CD4-positive, alpha-beta T cell treated with Interferon gamma for 1 hour (primary cell): Measurements from ENCODE around the gene YTHDF1.

ENCODE experiments used
- DNase-seq: peaks from one replicate; pipeline ENCODE4 v3.0.0-alpha.2; 2020

The YTHDF1 gene

DNA sequence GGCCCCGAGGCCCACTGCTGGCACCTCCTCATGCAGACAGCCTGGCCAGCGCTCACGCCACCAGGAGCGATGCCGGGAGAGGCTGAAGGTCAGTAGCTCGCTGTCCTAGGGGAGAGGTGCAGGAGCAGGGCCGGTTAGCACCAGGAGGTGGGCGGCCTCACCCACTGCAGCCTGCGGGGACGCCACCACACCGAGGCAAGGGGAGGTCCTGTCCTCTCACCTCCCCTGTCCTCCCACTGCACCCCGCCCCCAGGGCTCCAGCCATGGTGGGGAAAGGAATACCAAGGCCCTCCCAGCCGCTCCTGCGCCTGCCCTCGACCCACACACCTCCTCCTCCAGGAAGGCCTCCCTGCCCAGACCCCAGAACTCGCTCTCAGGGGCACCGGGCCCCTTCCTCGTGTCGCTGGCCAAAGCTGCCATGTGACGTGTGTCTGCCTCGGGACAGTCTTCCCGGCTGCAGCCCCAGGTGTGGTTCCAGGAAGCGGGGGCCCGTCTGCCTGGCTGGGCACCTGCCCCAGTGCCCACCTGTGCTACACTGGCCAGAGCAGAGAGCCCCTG lies 31.8 kb upstream of the YTHDF1 start:
- no peak for DNase-seq

DNA sequence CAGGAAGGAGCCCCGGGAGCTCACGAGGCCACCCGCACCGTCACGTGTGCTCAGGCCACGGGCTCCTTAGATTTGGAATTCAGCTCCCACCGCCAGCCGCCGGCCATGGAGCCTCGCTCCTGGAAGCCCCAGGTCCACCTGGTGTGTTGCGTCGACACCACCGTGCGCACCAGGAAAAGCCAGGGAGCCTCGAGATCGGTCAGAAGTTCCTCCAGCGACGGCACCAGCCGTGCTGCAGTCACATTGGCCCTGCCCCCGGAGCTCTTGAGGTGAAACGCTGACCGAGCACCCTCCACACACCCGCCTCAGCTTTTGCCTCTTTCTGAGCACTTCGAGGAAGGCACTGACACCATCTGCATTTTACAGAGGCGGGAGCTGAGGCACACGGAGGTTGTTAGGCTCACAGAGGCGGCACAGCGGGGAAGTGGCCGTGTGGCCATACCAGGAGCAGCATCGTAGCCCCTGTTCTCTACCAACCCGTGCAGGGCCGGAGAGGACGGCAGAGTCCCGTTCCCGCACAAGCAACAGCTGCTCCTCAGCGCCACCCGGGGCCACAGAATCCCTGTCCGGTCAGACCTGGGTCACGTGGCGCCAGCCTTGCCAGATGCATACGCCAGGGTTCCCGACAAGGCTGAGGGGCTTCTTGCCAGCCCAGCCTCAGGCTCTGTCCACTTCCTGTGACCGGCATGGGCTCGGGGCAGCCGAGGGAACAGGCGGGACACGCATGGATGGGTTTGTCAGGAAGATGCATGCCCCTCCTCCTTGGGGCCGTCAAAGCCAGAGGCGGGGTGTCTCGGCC lies 30.8 kb upstream of the YTHDF1 start:
- DNase-seq, result no peak

DNA sequence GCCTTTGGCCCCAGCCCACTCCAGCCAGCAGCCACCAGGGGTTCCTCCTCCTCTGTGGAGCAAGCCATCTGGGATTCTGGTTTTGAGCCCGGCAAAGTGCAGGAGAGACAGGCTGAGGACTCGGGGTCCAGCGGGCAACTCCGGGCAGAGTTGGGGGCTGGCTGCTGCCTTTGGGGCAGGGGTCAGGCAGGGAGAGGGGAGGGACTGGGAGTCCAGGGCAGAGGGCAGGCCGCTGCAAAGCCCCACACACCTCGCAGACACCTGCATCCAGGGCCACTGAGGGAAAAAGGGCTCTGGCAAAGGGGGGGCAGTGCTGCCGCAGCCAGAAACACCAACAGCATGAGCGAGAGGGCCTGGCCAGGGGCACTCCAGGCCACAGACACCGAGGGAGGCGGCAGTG lies 28.5 kb upstream of the YTHDF1 start:
- DNase-seq, result no peak

DNA sequence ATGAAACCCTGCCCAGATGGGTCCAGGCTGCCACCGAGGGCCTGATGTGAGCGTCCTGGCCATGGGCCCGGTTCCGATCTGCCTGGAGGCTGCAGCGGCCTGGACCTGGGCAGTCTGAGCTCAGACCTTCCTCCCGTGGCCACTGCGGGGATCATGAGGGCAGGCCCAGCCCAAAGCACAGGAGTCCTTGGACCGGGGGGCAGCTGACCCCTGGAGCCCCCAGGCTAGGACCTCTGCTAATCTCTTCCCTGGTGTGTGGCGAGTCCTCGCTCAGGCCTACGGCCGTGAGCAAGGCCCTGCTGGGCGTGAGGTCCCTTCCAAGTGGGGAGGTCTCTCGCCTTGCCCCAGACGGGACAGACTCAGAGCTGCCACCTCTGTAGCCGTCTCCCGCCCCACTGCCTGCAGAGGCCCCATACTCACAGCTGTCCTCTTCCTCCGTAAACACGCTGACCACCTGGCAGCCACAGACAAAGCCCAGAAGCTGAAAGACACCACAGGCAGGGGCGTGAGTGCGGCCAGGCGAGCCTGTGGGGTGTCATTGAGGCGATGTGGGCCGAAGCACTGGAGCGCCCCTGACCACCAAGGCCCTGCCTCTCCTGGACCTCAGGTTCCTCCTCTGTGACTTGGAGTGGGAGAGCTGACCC lies 27.8 kb upstream of the YTHDF1 start:
- DNase-seq, result no peak

DNA sequence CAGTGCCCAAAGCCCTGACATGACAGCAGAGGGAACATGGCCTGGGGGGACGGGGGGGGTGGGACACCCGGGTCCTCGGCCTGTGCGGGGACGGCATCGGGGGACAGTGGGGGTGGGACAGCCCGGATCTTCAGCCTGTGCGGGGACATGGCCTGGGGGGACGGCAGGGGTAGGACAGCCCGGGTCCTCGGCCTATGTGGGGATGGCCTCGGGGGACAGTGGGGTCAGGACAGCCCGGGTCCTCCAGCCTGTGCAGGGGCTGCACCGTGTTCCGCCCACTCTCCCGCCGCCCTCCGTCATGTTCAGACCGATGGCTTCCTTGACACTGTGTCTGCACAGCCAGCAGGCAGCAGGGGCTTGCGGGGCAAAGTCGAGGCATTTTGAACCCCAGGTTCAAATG lies 26.8 kb upstream of the YTHDF1 start:
- no peak for DNase-seq

DNA sequence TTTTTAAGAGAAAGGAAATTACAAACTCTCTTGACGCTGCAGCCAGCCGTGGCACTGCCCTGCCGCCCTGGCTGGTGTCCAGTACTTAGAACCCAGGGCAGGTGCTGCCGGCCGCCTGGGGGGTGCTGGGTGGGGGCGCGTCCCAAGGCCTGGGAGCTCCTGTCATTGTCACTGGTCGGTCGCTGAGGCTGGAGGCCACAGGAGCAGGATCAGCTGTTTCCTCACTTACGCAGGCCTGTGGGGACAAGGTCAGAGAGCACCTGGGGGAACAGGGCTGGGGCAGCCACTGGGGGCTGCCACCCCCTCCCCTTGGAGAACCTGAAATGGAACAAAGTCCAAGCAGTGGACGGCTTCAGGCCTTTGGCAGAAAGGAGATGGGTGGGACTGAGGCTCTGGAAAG lies 25.3 kb upstream of the YTHDF1 start:
- no peak for DNase-seq

DNA sequence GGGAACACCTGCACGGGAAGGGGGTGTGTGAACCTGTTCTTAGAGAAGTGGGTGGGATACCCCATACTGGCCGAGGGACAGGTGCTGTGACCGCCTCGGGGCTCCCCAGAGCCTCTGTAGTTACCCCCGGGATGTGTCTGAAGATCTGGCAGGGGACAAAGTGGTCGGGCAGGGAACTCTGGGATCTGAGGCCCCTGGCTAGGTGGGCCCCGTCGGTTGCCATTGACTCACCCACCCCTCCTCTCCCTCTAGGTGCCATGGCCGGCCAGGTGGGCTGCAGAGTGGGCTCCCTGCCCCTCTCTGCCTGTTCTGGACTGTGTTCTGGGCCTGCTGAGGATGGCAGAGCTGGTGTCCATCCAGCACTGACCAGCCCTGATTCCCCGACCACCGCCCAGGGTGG lies 24.1 kb upstream of the YTHDF1 start:
- no peak for DNase-seq

DNA sequence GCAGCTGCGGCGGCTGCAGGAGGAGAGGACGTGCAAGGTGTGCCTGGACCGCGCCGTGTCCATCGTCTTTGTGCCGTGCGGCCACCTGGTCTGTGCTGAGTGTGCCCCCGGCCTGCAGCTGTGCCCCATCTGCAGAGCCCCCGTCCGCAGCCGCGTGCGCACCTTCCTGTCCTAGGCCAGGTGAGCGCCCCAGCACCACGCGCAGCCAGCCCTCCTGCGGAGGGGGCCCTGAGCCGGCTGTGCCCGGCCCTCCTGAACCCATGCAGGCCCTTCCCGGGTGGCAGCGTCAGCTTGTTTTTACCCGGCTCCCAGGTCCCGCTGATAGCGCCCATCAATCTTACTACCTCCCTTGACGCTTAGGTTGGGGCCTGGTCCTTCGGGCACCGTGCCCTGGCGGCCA lies 23.5 kb upstream of the YTHDF1 start:
- no peak for DNase-seq

DNA sequence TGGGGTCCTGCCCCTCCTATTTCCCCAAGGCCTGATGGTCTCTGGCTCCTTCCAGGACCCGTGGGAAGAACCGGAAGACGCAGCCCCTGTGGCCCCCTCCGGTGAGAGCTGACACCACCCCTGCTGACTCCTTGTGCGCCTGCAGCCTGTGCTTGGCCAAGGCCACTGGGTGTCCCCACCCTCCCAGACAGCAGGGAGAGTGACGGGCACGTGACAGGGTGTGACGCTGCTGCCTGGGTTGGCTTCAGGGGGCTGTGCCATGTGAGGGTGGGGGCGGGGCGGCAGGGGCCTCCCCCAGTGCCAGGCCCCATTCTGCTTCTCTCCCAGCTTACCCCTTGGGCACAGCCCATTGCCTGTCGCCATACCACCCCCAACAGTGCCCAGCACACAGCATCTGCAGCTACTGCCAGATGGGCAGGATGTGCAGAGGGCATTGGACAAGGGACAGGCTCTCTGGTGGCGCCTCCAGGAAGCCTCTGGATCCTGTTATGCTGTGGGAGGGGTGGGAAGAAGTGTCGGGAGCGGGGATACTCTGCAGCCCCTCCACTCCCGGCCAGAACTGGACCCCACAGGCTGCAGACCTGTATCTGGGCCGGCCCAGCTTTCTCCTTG lies 22.7 kb upstream of the YTHDF1 start:
- no peak for DNase-seq

DNA sequence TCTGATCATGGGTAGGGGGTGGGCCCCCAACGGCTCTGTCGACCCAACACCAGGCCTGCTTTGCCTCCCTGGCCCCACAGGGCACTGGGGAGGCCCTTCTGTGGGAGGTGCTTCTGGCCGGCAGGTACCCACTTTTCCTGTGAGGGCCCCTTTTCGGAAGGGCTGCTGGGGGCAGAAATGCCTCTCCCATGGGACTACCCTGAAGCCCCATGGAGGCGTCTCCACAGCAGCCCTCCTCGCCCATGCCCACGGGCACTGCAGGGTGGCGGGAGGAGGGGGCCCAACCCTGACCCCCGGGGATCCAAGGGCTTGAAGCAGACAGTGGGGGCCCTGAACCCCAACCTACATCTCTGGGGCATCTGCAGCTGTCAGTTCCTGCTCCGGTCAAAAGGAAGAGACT lies 22.1 kb upstream of the YTHDF1 start:
- DNase-seq, result no peak

DNA sequence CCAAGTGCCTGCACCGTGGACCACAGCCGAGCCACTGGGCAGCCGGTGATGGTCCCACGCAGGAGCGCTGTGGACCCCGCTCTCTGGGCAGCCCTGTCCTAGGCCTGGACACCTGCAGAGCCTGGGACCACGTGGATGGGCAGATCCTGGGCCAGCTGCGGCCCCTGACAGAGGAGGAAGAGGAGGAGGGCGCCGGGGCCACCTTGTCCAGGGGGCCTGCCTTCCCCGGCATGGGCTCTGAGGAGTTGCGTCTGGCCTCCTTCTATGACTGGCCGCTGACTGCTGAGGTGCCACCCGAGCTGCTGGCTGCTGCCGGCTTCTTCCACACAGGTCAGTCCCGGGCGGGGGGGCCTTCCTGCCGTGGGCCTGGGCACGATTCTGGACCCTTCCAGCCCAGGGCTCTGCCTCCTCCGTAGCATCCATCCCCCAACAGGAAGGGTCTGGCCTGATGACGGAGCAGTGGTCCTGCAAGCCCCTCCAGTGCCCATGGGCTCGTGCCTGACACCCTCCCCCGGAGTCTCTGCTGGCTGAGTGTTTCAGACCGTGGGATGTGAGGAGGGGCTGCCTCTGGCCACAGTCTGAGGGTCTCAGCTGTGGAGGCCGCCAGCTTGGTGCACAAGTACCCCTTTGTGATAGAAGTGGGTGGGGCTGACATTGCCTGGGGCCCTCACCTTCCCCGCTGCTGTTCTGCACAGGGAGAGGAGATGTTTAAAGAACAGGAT lies 20.3 kb upstream of the YTHDF1 start:
- no peak for DNase-seq

DNA sequence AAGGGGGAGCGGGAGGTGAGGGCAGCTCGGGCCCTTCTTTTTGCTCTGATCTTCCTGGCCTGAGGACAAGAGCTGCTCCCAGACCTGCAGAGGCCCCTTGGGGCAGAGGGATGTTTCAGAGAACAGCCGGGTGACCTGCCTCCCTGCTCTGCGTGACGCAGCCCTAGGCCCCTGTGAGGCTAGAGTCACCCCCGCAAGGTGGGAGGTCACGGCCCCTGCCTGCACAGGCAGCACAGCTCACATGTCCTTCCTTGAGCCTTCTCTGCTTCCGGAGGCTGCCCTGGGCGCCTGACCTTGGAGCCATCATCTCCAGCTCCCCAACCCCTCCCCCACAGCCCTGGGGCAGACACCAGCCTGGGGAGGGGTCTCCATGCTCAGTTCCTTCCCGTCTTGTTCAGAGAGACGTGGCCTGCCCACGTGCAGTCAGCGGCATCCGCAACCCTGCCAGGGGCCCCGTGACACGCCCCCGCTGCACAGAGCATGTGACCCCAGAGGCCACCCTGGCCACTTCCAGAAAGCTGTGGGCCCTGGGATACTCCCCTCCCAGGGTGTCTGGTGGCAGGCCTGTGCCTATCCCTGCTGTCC lies 19.6 kb upstream of the YTHDF1 start, which contains the start of gene BIRC7:
Gene BIRC7 (plus strand): TSS at position 507 of the 585 bp plus-strand sequence. CDS start 192 bp downstream, outside the sequence.
- no peak for DNase-seq

DNA sequence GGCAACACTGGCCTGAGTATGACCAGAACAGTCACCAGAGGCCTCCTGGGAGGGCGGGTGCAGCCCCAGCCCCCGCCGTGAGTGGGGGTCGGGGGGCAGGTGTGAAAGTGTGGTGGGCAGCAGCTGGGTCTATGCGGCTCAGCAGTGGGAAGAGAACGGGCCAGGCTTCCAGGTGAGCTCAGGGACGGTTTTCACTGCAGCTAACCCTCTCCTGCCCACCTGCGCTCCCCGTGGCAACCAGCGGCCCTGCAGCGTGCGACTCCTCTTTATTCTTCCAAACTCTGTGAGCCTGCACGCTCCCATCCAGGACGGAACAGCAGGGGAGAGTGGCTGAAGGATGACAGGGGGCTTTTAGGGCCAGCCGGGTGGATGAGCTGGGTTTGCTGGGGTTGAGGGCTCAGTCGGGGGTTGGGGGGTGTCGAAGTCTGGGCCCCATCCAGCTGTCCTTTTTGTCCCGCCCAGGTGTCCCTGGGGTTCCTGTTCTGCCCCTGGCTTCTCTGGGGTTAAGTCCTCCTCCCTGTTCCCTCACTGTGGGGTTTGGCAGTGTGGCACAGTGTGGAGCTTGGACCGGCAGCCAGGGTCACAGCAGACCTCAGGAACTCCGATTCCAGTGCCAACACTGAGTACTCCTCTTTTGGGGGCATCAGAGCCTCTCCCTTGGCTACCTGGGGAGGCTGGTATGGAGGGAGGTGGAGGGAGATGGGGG lies 18.9 kb upstream of the YTHDF1 start:
- no peak for DNase-seq

DNA sequence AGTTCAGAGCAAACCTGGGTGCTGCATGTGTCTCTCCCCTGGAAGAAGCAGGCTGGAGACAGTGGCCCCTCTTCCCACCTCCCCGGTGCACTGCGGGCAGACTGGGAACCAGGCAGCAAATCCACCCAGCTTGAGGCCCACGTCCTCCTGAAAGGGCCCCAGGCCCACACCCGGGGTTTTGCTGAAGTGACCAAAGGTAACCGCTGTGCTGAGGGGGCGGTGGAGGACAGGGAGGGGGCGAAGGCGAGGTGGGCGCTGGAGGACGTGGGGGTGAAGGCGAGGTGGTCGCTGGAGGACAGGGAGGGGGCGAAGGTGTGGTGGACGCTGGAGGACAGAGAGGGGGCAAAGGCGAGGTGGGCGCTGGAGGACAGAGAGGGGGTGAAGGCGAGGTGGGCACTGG lies 18.0 kb upstream of the YTHDF1 start:
- no peak for DNase-seq

DNA sequence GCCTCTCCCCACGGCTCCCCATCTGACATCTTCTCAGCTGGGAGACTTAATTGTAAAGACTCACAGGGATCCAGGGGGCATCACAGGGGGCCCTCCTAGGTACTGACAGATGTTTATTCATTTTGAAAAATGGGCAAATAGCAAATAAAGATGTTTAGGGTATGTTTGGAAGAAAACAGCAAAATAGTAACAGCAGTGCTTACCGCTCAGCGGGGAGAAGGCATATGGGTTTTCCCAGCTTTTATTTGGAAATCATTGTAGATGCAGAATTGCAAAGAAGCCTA lies 17.1 kb upstream of the YTHDF1 start:
- no peak for DNase-seq

DNA sequence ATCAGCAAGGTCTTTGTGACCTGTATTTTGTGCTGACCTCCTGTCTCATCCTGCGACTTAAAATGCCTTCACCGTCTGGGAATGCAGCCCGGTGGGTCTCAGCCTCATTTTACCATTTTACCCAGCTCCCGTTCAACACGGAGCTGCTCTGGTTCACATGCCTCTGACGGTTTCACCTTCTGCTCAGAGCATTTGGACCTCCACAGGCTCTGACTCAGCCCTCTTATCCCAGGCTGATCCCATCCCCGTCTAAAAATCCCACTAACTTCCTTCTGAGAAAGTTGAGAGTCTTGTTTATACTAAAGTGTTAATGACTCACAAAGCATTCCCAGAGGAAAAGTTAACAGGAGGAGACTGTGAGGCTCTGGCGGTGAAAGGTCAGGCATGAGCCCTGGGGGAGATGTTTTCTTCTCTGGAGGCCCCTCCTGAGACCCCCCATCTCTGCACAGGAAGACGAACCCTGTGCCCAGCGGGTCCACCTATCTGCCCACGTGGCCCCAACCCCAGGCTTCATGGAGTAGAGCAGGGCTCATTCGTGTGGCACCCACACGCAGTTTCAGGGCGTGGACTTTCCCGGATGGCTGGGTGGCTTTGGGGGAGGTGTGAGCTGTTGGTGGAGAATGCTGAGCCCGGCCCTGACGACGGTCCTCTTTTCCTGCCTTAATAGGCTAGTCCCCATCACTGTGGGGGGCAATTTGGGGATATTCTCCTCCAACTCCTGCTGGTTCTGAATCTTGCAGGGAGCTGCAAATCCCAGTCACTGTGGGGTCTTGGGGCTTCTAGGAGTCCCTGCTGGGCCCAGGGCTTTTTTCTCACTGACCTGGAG lies 16.5 kb upstream of the YTHDF1 start:
- DNase-seq, result no peak

DNA sequence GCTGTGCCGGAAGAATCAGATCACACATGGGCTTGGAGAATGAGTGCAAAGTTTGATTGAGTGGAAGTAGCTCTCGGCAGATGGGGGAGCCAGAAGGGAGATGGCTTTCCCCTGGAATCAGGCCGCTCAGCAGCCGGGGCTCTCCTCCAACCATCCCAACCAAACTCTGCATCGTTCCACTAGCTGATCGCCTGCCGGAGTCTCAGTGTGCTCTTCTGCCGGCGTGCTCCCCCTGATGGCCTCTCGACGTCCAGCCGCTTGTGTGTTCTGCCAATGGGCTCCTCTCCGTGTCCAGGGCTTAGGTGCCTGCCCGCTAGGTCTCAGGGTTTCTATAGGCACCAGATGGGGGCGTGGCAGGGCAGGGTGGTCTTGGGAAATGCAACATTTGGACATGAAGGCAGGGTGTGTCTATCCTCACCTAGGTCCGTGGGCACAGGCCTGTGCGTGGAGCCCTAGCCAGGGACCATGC lies 14.9 kb upstream of the YTHDF1 start:
- no peak for DNase-seq

DNA sequence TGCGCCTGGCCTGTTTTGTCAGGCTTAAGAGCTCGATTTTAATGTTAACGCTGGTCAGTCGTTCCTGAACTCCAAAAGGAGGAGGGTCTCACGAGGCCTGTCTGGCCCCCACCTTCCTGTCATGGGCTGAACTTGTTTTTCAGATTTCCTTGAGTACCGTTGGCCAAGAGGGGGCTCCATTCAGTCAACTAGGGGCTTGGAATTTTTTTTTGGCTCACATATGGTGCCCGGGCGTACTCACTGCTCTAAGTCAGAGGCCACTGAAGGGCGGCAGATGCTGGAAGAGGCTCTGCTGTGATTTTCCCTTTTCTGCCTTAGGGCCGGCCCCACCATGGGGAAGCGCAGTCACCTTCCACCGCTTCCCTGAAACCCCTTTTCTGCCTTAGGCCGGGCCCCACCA lies 12.9 kb upstream of the YTHDF1 start:
- DNase-seq, result no peak

DNA sequence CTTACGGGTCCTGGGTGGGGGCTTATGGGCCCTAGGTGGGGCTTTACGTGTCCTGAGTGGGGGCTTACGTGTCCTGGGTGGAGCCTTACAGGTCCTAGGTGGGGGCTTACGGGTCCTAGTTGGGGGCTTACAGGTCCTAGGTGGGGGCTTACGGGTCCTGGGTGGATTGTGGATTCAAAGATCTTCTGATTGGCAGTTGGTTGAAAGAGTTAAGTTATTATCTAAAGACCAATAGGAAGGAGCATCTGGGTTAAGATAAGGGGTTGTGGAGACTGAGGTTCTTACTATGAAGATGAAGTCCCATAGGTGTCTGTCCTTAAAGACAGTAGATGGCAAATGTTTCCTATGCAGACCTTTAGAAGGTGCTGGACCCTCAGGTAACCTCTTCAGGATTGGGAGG lies 11.3 kb upstream of the YTHDF1 start:
- DNase-seq, result no peak

DNA sequence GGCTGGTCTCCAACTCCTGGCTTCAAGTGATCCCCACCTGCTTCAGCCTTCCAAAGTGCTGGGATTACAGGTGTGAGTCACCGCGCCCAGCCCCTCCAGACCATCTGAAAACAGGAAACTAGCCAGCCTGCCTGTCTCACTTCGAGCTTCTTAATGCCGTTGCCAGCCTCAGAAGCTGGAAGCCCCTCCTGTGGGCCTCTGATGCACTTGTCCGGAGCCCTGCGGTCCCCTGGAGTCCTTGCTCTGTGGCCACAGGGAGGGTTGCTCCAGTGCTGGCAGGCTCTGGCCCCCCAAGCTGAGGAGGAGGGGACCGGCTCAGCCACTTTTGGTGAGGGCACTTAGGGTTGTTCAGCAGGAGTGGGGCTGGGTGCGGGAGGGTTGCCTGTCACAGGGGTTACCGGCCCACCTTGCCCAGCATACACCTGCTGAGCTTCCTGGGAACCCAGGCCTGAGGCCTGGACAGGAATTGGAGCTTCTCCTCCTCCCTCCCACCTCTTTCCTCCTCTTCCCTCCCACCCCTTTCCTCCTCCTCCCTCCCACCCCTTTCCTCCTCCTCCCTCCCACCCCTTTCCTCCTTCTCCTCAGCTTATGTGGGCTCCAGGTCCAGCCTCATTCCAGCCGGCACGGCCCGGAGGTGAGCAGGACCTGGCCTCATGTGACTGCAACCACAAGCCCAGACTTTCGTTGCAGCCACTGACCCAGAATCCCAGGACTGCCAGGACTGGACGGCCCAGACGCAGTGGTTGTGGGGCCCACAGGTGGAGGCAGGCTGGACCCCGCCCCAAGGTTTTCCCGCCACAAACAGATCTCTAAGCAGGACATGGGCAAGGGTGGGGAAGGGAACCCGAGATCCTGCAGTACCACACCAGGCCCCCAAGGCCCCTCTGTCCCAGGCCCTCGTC lies 10.4 kb upstream of the YTHDF1 start:
- DNase-seq, result no peak
